HG02759 (cell line): ENCODE measurements around the gene CCL25.
"Not testable (repeated sequence)": the region's sequence is repeated elsewhere in the genome, so short reads cannot be mapped to it uniquely, and the experiment has no call there.

Source experiments
- ATAC-seq: cut with Tn5 transposase; IDR thresholded peaks from one replicate; pipeline ENCODE4 v1.9.1; 2021; ENCODE audit warnings: mild to moderate bottlenecking, moderate library complexity; ENCODE audit not compliant: unreplicated experiment

Gene CCL25

GRCh38 chr19:8084152-8084551 is 31.6 kb downstream of the CCL25 start:
- no peak for ATAC-seq

- ATAC-seq, result no peak
Observed at GRCh38 chr19:8085598-8086408, 33.2 kb downstream of the CCL25 start.

GRCh38 chr19:8086849-8087248 is 34.3 kb downstream of the CCL25 start:
- ATAC-seq, result no peak

- no peak for ATAC-seq
Observed at GRCh38 chr19:8087876-8088275, 35.3 kb downstream of the CCL25 start.

GRCh38 chr19:8088752-8089663 is 36.4 kb downstream of the CCL25 start:
- ATAC-seq, result no peak

GRCh38 chr19:8089664-8090601 is 37.4 kb downstream of the CCL25 start:
- no peak for ATAC-seq

- ATAC-seq, result no peak
Observed at GRCh38 chr19:8090950-8091349, 38.4 kb downstream of the CCL25 start.

GRCh38 chr19:8093740-8094139 is 41.2 kb downstream of the CCL25 start:
- no peak for ATAC-seq

- no peak for ATAC-seq
Observed at GRCh38 chr19:8094336-8094735, 41.8 kb downstream of the CCL25 start.

- no peak for ATAC-seq
Observed at GRCh38 chr19:8095354-8095886, 42.9 kb downstream of the CCL25 start.

- ATAC-seq, result no peak
Observed at GRCh38 chr19:8096071-8096470, 43.5 kb downstream of the CCL25 start.

- no peak for ATAC-seq
Observed at GRCh38 chr19:8097198-8097597, 44.6 kb downstream of the CCL25 start.

- no peak for ATAC-seq
Observed at GRCh38 chr19:8097681-8098567, 45.4 kb downstream of the CCL25 start.

GRCh38 chr19:8101311-8101710 is 48.8 kb downstream of the CCL25 start:
- no peak for ATAC-seq

GRCh38 chr19:8101910-8102309 is 49.4 kb downstream of the CCL25 start:
- not testable (repeated sequence) for ATAC-seq

- ATAC-seq, result no peak
Observed at GRCh38 chr19:8105471-8105870, 52.9 kb downstream of the CCL25 start.

- no peak for ATAC-seq
Observed at GRCh38 chr19:8107301-8107903, 54.8 kb downstream of the CCL25 start.

GRCh38 chr19:8108560-8109445 is 56.2 kb downstream of the CCL25 start:
- no peak for ATAC-seq
